GM10266 (cell line): ENCODE measurements around the gene OTULINL.
A peak's percentile ranks its signal among the peaks of the same experiment; 100 is the strongest.

Experiments used
- DNase-seq: peaks from one replicate; pipeline ENCODE4 v3.0.0; 2012; ENCODE audit errors: extremely low spot score
- CTCF ChIP-seq: IDR thresholded peaks from 2 replicates; pipeline ENCODE4 v1.5.1; 2012; ENCODE audit warnings: mild to moderate bottlenecking, low read depth; ENCODE audit not compliant: control insufficient read depth, insufficient read depth; ENCODE audit errors: missing control alignments

Gene OTULINL

GRCh38 chr5:14615365-14615764 is 33.8 kb downstream of the OTULINL start:
- no peak for DNase-seq
- TF ChIP-seq CTCF, result no peak

GRCh38 chr5:14617441-14617840 is 35.8 kb downstream of the OTULINL start:
- no peak for DNase-seq
- no peak for TF ChIP-seq CTCF

- DNase-seq, result no peak
- no peak for TF ChIP-seq CTCF
These were observed 45.7 kb downstream of the OTULINL start for GRCh38 chr5:14627270-14627669.

GRCh38 chr5:14628346-14628745 is 46.8 kb downstream of the OTULINL start:
- TF ChIP-seq CTCF, result no peak
- DNase-seq, result peak; percentile 38

- DNase-seq, result no peak
- TF ChIP-seq CTCF, result no peak
These were observed 49.1 kb downstream of the OTULINL start for GRCh38 chr5:14630671-14631070.

GRCh38 chr5:14635656-14636055 is 54.1 kb downstream of the OTULINL start:
- DNase-seq, result no peak
- no peak for TF ChIP-seq CTCF

- DNase-seq, result no peak
These were observed 59.2 kb downstream of the OTULINL start for GRCh38 chr5:14640765-14641164.

More at GRCh38 chr5:14640765-14641164, 59.2 kb downstream of the OTULINL start:
- TF ChIP-seq CTCF, result no peak
